Mucosa of rectum (tissue), 2 donors: ENCODE measurements around the gene STARD8.
"Not testable (repeated sequence)": the region's sequence is repeated elsewhere in the genome, so short reads cannot be mapped to it uniquely, and the experiment has no call there.

ENCODE experiments used
- H3K27ac ChIP-seq, 2 donors: one replicate each; pipeline ENCODE4 v1.7.0; 2013; ENCODE audit warnings: inconsistent platforms in 2 of 2, low read depth in 2 of 2, low read length in 2 of 2
- H3K27me3 ChIP-seq, 2 donors: one replicate each; pipeline ENCODE4 v1.7.0; 2013; ENCODE audit warnings: low read length in 2 of 2; ENCODE audit not compliant: control insufficient read depth in 2 of 2, insufficient read depth in 2 of 2
- H3K36me3 ChIP-seq, 2 donors: one replicate each; pipeline ENCODE4 v1.7.0; 2013; ENCODE audit warnings: low read length in 2 of 2; ENCODE audit not compliant: control insufficient read depth in 2 of 2, insufficient read depth in 2 of 2
- H3K4me1 ChIP-seq, 2 donors: one replicate each; pipeline ENCODE4 v1.7.0; 2013; ENCODE audit warnings: low read length in 2 of 2, mild to moderate bottlenecking in 1 of 2; ENCODE audit not compliant: control insufficient read depth in 2 of 2, insufficient read depth in 2 of 2
- H3K4me3 ChIP-seq, 2 donors: one replicate each; pipeline ENCODE4 v1.7.0; 2013; ENCODE audit warnings: low read length in 2 of 2
- H3K9ac ChIP-seq, 2 donors: one replicate each; pipeline ENCODE4 v1.7.0; 2013; ENCODE audit warnings: low read length in 2 of 2, low read depth in 1 of 2, mild to moderate bottlenecking in 1 of 2
- H3K9me3 ChIP-seq, 2 donors: one replicate each; pipeline ENCODE4 v1.7.0; 2013; ENCODE audit warnings: low read length in 2 of 2; ENCODE audit not compliant: control insufficient read depth in 2 of 2
- donor health status: healthy.
- donor health status: Normal muscosa, but diverticular disease.

The STARD8 gene

GRCh38 chrX:68656473-68656872, 9.0 kb downstream of the STARD8 start:
- H3K36me3 ChIP-seq, H3K9ac ChIP-seq, H3K4me3 ChIP-seq, H3K27me3 ChIP-seq, H3K9me3 ChIP-seq, H3K27ac ChIP-seq, H3K4me1 ChIP-seq: not testable (repeated sequence)

GRCh38 chrX:68658530-68658929, 11.1 kb downstream of the STARD8 start:
- Histone ChIP-seq H3K27ac (no peak overlapping the region), H3K27me3 (peaks cover 0 to 3% of the 10 kb centered on the region in 2 donors), H3K4me3 (no peak overlapping the region)

GRCh38 chrX:68659385-68659784, 11.9 kb downstream of the STARD8 start:
- Histone ChIP-seq H3K4me1 (no peaks in the 10 kb centered on the region), H3K27me3 (peaks cover 0 to 8% of the 10 kb centered on the region in 2 donors), H3K27ac (no peak overlapping the region), H3K36me3 (no peaks in the 10 kb centered on the region), H3K4me3 (no peak overlapping the region), H3K9ac (no peak overlapping the region), H3K9me3 (no peaks in the 10 kb centered on the region)

More at GRCh38 chrX:68658530-68658929, 11.1 kb downstream of the STARD8 start:
- Histone ChIP-seq H3K36me3 (no peaks in the 10 kb centered on the region), H3K9ac (no peak overlapping the region), H3K4me1 (no peaks in the 10 kb centered on the region), H3K9me3 (no peaks in the 10 kb centered on the region)

GRCh38 chrX:68659786-68660185, 12.3 kb downstream of the STARD8 start:
- Histone ChIP-seq H3K36me3 (no peaks in the 10 kb centered on the region), H3K27me3 (peaks cover 0 to 8% of the 10 kb centered on the region in 2 donors), H3K9ac (no peak overlapping the region), H3K4me3 (no peak overlapping the region), H3K9me3 (no peaks in the 10 kb centered on the region), H3K4me1 (no peaks in the 10 kb centered on the region), H3K27ac (no peak overlapping the region)

GRCh38 chrX:68660746-68661145, 13.3 kb downstream of the STARD8 start:
- no peaks in the 10 kb centered on the region for H3K4me1 ChIP-seq
- H3K9ac ChIP-seq: no peak overlapping the region
- H3K36me3 ChIP-seq: no peaks in the 10 kb centered on the region
- H3K4me3 ChIP-seq: no peak overlapping the region
- peaks cover 0 to 8% of the 10 kb centered on the region in 2 donors for H3K27me3 ChIP-seq
- no peak overlapping the region for H3K27ac ChIP-seq
- no peaks in the 10 kb centered on the region for H3K9me3 ChIP-seq

GRCh38 chrX:68665502-68665901, 18.0 kb downstream of the STARD8 start:
- Histone ChIP-seq H3K9me3 (no peaks in the 10 kb centered on the region), H3K4me1 (no peaks in the 10 kb centered on the region), H3K27ac (no peak overlapping the region), H3K36me3 (no peaks in the 10 kb centered on the region), H3K4me3 (no peak overlapping the region), H3K27me3 (peaks cover 0 to 10% of the 10 kb centered on the region in 2 donors), H3K9ac (no peak overlapping the region)

- no peak overlapping the region for H3K9ac ChIP-seq
- no peak overlapping the region for H3K27ac ChIP-seq
- H3K4me1 ChIP-seq: no peaks in the 10 kb centered on the region
- H3K36me3 ChIP-seq: no peaks in the 10 kb centered on the region
- H3K27me3 ChIP-seq: peaks cover 0 to 7% of the 10 kb centered on the region in 2 donors
- H3K9me3 ChIP-seq: no peaks in the 10 kb centered on the region
- H3K4me3 ChIP-seq: no peak overlapping the region
Measured at GRCh38 chrX:68666580-68666979, 19.1 kb downstream of the STARD8 start.

- H3K36me3 ChIP-seq: no peaks in the 10 kb centered on the region
- H3K4me3 ChIP-seq: no peak overlapping the region
- H3K4me1 ChIP-seq: no peaks in the 10 kb centered on the region
- no peaks in the 10 kb centered on the region for H3K9me3 ChIP-seq
- H3K9ac ChIP-seq: no peak overlapping the region
- no peak overlapping the region for H3K27ac ChIP-seq
- peaks cover 3 to 5% of the 10 kb centered on the region in 2 donors for H3K27me3 ChIP-seq
Measured at GRCh38 chrX:68669094-68669860, 21.8 kb downstream of the STARD8 start.

GRCh38 chrX:68669871-68670270, 22.4 kb downstream of the STARD8 start:
- Histone ChIP-seq H3K36me3 (no peaks in the 10 kb centered on the region), H3K4me3 (no peak overlapping the region), H3K4me1 (no peaks in the 10 kb centered on the region), H3K27me3 (peaks cover 3 to 5% of the 10 kb centered on the region in 2 donors), H3K9ac (no peak overlapping the region), H3K9me3 (no peaks in the 10 kb centered on the region), H3K27ac (no peak overlapping the region)

GRCh38 chrX:68671221-68671620, 23.8 kb downstream of the STARD8 start:
- H3K27me3 ChIP-seq: peaks cover 3 to 5% of the 10 kb centered on the region in 2 donors
- no peaks in the 10 kb centered on the region for H3K9me3 ChIP-seq
- H3K9ac ChIP-seq: no peak overlapping the region
- H3K4me3 ChIP-seq: no peak overlapping the region
- no peak overlapping the region for H3K27ac ChIP-seq
- no peaks in the 10 kb centered on the region for H3K36me3 ChIP-seq
- no peaks in the 10 kb centered on the region for H3K4me1 ChIP-seq
